ENCODE results near the gene NBEAL2. TPM values are rescaled to one million over a fixed set of nuclear protein-coding genes. Genes with fewer than 3 reads are reported as not detected.

The NBEAL2 gene
- total and polyA plus RNA-seq, 2 of the 4 experiments (the other 2 are of a cell fraction): 2.2 to 12.5 TPM

GRCh38 chr3:46993986-46994385 is 14.5 kb downstream of the NBEAL2 start:
- ChIA-PET CTCF (no interaction called here), POLR2A (ENCODE audit: unreplicated experiment) (no interaction called here)
- H3K36me3 ChIP-seq (ENCODE audit: control insufficient read depth, insufficient read depth, low read length): no peaks in the 10 kb centered on the region; the same call in 1 of the 2 replicates

More at GRCh38 chr3:46993986-46994385, 14.5 kb downstream of the NBEAL2 start:
- DNase-seq (no peak), ATAC-seq (ENCODE audit: low read depth) (no peak)
- Histone ChIP-seq H3K14ac (replicated peaks; ENCODE audit: low read depth, low read length) (no peak overlapping the region), H3K4ac (ENCODE audit: low read depth, low read length) (no peak overlapping the region), H3K9ac (ENCODE audit: low read depth, low read length) (no peak overlapping the region), H2AK5ac (ENCODE audit: low read depth, low read length) (no peak overlapping the region), H3K23ac (ENCODE audit: low read depth, low read length) (no peak overlapping the region), H3K79me1 (ENCODE audit: low read depth in 1 of 2, low read length in 2 of 2) (no peaks in the 10 kb centered on the region), H3K27me3 (ENCODE audit: control insufficient read depth, insufficient read depth, low read length) (no peaks in the 10 kb centered on the region), H2BK20ac (ENCODE audit: low read depth, low read length) (no peak overlapping the region), H4K5ac (ENCODE audit: low read depth, low read length) (no peak overlapping the region), H4K91ac (ENCODE audit: insufficient read depth, low read depth, low read length) (no peak overlapping the region), H3K9me1 (ENCODE audit: insufficient read depth, low read length) (no peaks in the 10 kb centered on the region), H4K20me1 (ENCODE audit: insufficient read depth, low read length) (no peaks in the 10 kb centered on the region), H3K18ac (ENCODE audit: low read depth, low read length) (no peak overlapping the region), H2BK15ac (ENCODE audit: low read depth, low read length) (no peak overlapping the region), H2AFZ (replicated peaks; ENCODE audit: low read length, poor library complexity) (no peak overlapping the region), H2BK120ac (ENCODE audit: low read depth, low read length) (no peak overlapping the region), H4K8ac (ENCODE audit: low read depth in 2 of 2, low read length in 2 of 2) (no peak overlapping the region), H2AK9ac (replicated peaks; ENCODE audit: low read depth, low read length, poor library complexity) (no peak overlapping the region), H3K9me3 (ENCODE audit: control insufficient read depth, insufficient read depth, low read length) (no peaks in the 10 kb centered on the region), H3K4me3 (ENCODE audit: insufficient read depth, low read depth, low read length) (no peak overlapping the region), H3K4me2 (ENCODE audit: low read depth, low read length) (no peak overlapping the region), H3K27ac (ENCODE audit: insufficient read depth, low read length) (no peak overlapping the region), H2BK5ac (ENCODE audit: low read depth, low read length, poor library complexity, severe bottlenecking) (no peak overlapping the region), H3K4me1 (ENCODE audit: control insufficient read depth, insufficient read depth, low read length) (0 out of 2 replicates have a peak, but pooled peaks cover 2% of the 10 kb centered on the region), H3K56ac (ENCODE audit: extremely low read depth, insufficient read depth, low read length) (no peak overlapping the region)
- dilution Hi-C loops (cut with HindIII; ENCODE audit: low sequenced_read_pairs, unreplicated experiment) (no loop called here), in situ Hi-C loops (cut with MboI; ENCODE audit: low sequenced_read_pairs) (no loop called here), intact Hi-C loops (cut with micrococcal nuclease) (no loop called here)
- BruUV-seq (replicated peaks): no TSS peak
- TF ChIP-seq CEBPB (IDR thresholded peaks at IDR 0.05; ENCODE audit: low read depth, low read length): no peak
- no peak for TF ChIP-seq MAFK (IDR thresholded peaks at IDR 0.05; ENCODE audit: low read depth, low read length)
- no peak for TF ChIP-seq RAD21 (IDR thresholded peaks at IDR 0.05; ENCODE audit: low read length)
- TF ChIP-seq CTCF (conservative IDR thresholded peaks at IDR 0.05; ENCODE audit: low read depth, low read length): no peak
- TF ChIP-seq RCOR1 (IDR thresholded peaks at IDR 0.05; ENCODE audit: insufficient replicate concordance, low read length): no peak
- no peak for TF ChIP-seq MAZ (IDR thresholded peaks at IDR 0.05; ENCODE audit: borderline replicate concordance, low read depth, low read length)
- no peak for TF ChIP-seq CHD1 (IDR thresholded peaks at IDR 0.05; ENCODE audit: low read depth, low read length)
- no peak for TF ChIP-seq NFE2L2 (IDR thresholded peaks at IDR 0.05; ENCODE audit: low read depth, low read length)
- TF ChIP-seq ELK1 (IDR thresholded peaks at IDR 0.05; ENCODE audit: borderline replicate concordance, low read depth, low read length): no peak
- no peak for TF ChIP-seq MXI1 (IDR thresholded peaks at IDR 0.05; ENCODE audit: borderline replicate concordance, low read depth, low read length)
- no peak for TF ChIP-seq FOS (IDR thresholded peaks at IDR 0.05; ENCODE audit: low read depth, low read length)
- no peak for TF ChIP-seq USF2 (IDR thresholded peaks at IDR 0.05; ENCODE audit: low read depth, low read length)
- TF ChIP-seq POLR2A (IDR thresholded peaks at IDR 0.05; ENCODE audit: low read depth, low read length): no peak
- TF ChIP-seq SMC3 (IDR thresholded peaks at IDR 0.05; ENCODE audit: low read depth, low read length): no peak
- no peak for TF ChIP-seq BHLHE40 (IDR thresholded peaks at IDR 0.05; ENCODE audit: low read depth, low read length)
- no peak for TF ChIP-seq RFX5 (IDR thresholded peaks at IDR 0.05; ENCODE audit: low read depth, low read length)
- WGBS, 2 experiments (ENCODE audit: extremely low coverage in 2 of 2, insufficient read length in 1 of 2): 81% methylated on average over 3 of the region's 7 CpGs; no CpG with 5 or more reads in 1 of the 2 experiments
